Globus pallidus (tissue), 1 donor: ENCODE results near the gene ZNF628.

Experiments
- DNase-seq: peaks from one replicate; pipeline ENCODE4 v3.0.0-alpha.2; 2015; ENCODE audit warnings: low spot score

The ZNF628 gene

GRCh38 chr19:55497763-55498162 is 21.3 kb downstream of the ZNF628 start:
- no peak for DNase-seq

- DNase-seq, result no peak
Measured at GRCh38 chr19:55498246-55498840, 21.9 kb downstream of the ZNF628 start.

GRCh38 chr19:55500368-55500952 is 24.0 kb downstream of the ZNF628 start:
- no peak for DNase-seq

GRCh38 chr19:55502197-55502952 is 26.0 kb downstream of the ZNF628 start:
- no peak for DNase-seq

- DNase-seq, result no peak
Measured at GRCh38 chr19:55503157-55503501, 26.7 kb downstream of the ZNF628 start.

GRCh38 chr19:55503502-55504251 is 27.3 kb downstream of the ZNF628 start:
- DNase-seq, result peak; percentile 93

- no peak for DNase-seq
Measured at GRCh38 chr19:55504252-55504603, 27.8 kb downstream of the ZNF628 start.

- DNase-seq, result no peak
Measured at GRCh38 chr19:55504981-55505380, 28.6 kb downstream of the ZNF628 start.

GRCh38 chr19:55508120-55508519 is 31.7 kb downstream of the ZNF628 start:
- no peak for DNase-seq

- peak; percentile 90 for DNase-seq
Measured at GRCh38 chr19:55516878-55517620, 40.6 kb downstream of the ZNF628 start.

GRCh38 chr19:55519451-55520311 is 43.3 kb downstream of the ZNF628 start:
- no peak for DNase-seq

GRCh38 chr19:55520691-55521292 is 44.4 kb downstream of the ZNF628 start:
- no peak for DNase-seq

GRCh38 chr19:55525289-55526101 is 49.1 kb downstream of the ZNF628 start:
- no peak for DNase-seq

GRCh38 chr19:55526216-55527196 is 50.1 kb downstream of the ZNF628 start:
- no peak for DNase-seq

- DNase-seq, result no peak
Measured at GRCh38 chr19:55527197-55528029, 51.0 kb downstream of the ZNF628 start.

- DNase-seq, result no peak
Measured at GRCh38 chr19:55528030-55528803, 51.8 kb downstream of the ZNF628 start.
